WTC11 (cell line): ENCODE data around the gene AGBL5. TPM values are rescaled to one million over a fixed set of nuclear protein-coding genes. Genes with fewer than 3 reads are reported as not detected.

Experiments used
- ATAC-seq: fragments of 200-7000 bp; cut with Tn5 transposase; 2 replicates; pipeline ENCODE4 v1.10.0; 2021; ENCODE audit warnings: mild to moderate bottlenecking, moderate library complexity
- CTCF ChIA-PET: fragments of 300-600 bp; sonication (Branson Sonifier 250); formaldehyde crosslinking; loops from one replicate; lab custom pipeline; 2021; ENCODE audit warnings: antibody characterized with exemption; lab: Charles Lee
- POLR2A ChIA-PET: fragments of 350-600 bp; sonication (Branson Sonifier 250); formaldehyde crosslinking; loops from one replicate; lab custom pipeline; 2021; ENCODE audit warnings: antibody characterized with exemption; lab: Charles Lee
- DNase-seq: peaks from one replicate; pipeline ENCODE4 v3.0.0; 2021; ENCODE audit warnings: low spot score
- H3K27ac Mint-ChIP-seq: 2 replicates; pipeline ENCODE4 v1.8.0; 2021; ENCODE audit warnings: mixed read lengths
- H3K27me3 Mint-ChIP-seq: 2 replicates; pipeline ENCODE4 v1.8.0; 2021; ENCODE audit warnings: low read depth, mild to moderate bottlenecking, moderate library complexity, mixed read lengths
- H3K36me3 Mint-ChIP-seq: 2 replicates; pipeline ENCODE4 v1.8.0; 2021; ENCODE audit warnings: mixed read lengths
- H3K4me1 Mint-ChIP-seq: 2 replicates; pipeline ENCODE4 v1.8.0; 2022; ENCODE audit warnings: mixed read lengths
- H3K4me3 Mint-ChIP-seq: 2 replicates; pipeline ENCODE4 v1.8.0; 2021; ENCODE audit warnings: mild to moderate bottlenecking, moderate library complexity, mixed read lengths
- H3K9me3 Mint-ChIP-seq: 2 replicates; pipeline ENCODE4 v1.8.0; 2021; ENCODE audit warnings: mixed read lengths
- AR ChIP-seq: fragments of 250-450 bp; sonication (Bioruptor Pico); IDR thresholded peaks from 2 replicates; pipeline ENCODE4 v1.9.0; 2021; ENCODE audit warnings: mild to moderate bottlenecking
- ATF6 ChIP-seq: sonication (generic); formaldehyde crosslinking; IDR thresholded peaks from 2 replicates; pipeline ENCODE4 v1.8.1; 2023; ENCODE audit warnings: mild to moderate bottlenecking, missing genetic modification reagents
- CBFB ChIP-seq: sonication (generic); formaldehyde crosslinking; IDR thresholded peaks from 2 replicates; pipeline ENCODE4 v1.8.1; 2022; ENCODE audit warnings: mild to moderate bottlenecking, low read depth, missing genetic modification reagents
- E2F1 ChIP-seq: sonication (generic); formaldehyde crosslinking; IDR thresholded peaks from 2 replicates; pipeline ENCODE4 v1.8.0; 2022; ENCODE audit warnings: mild to moderate bottlenecking, missing genetic modification reagents
- E2F4 ChIP-seq: sonication (generic); formaldehyde crosslinking; IDR thresholded peaks from 2 replicates; pipeline ENCODE4 v1.8.1; 2022; ENCODE audit warnings: low read depth, mild to moderate bottlenecking, moderate library complexity, missing genetic modification reagents, borderline replicate concordance
- E2F5 ChIP-seq: sonication (generic); formaldehyde crosslinking; IDR thresholded peaks from 2 replicates; pipeline ENCODE4 v1.8.1; 2022; ENCODE audit warnings: mild to moderate bottlenecking, moderate library complexity, missing genetic modification reagents
- EMX1 ChIP-seq: fragments of 250-450 bp; sonication (Bioruptor Pico); IDR thresholded peaks from 2 replicates; pipeline ENCODE4 v1.8.0; 2021; ENCODE audit warnings: mild to moderate bottlenecking
- FOXJ3 ChIP-seq: sonication (generic); formaldehyde crosslinking; IDR thresholded peaks from 2 replicates; pipeline ENCODE4 v1.9.0; 2021; ENCODE audit warnings: missing genetic modification reagents, mild to moderate bottlenecking, borderline replicate concordance
- GABPB1 ChIP-seq: sonication (generic); formaldehyde crosslinking; IDR thresholded peaks from 2 replicates; pipeline ENCODE4 v1.8.1; 2023; ENCODE audit warnings: mild to moderate bottlenecking, missing genetic modification reagents
- GRHL2 ChIP-seq: fragments of 250-450 bp; sonication (Bioruptor Pico); IDR thresholded peaks from 2 replicates; pipeline ENCODE4 v1.8.0; 2022; ENCODE audit warnings: mild to moderate bottlenecking, moderate library complexity; ENCODE audit not compliant: insufficient replicate concordance, severe bottlenecking
- GTF2I ChIP-seq: fragments of 250-450 bp; sonication (Bioruptor Pico); conservative IDR thresholded peaks from 2 replicates; pipeline ENCODE4 v1.4.0; 2021; ENCODE audit warnings: mild to moderate bottlenecking
- NFATC4 ChIP-seq: fragments of 250-450 bp; sonication (Bioruptor Pico); IDR thresholded peaks from 2 replicates; pipeline ENCODE4 v1.9.0; 2021; ENCODE audit warnings: mild to moderate bottlenecking
- PRDM15 ChIP-seq: sonication (generic); formaldehyde crosslinking; IDR thresholded peaks from 2 replicates; pipeline ENCODE4 v1.8.0; 2022; ENCODE audit warnings: missing genetic modification reagents
- PRRX2 ChIP-seq: fragments of 250-450 bp; sonication (Bioruptor Pico); IDR thresholded peaks from 2 replicates; pipeline ENCODE4 v1.8.0; 2021; ENCODE audit warnings: mild to moderate bottlenecking
- RORB ChIP-seq: fragments of 250-450 bp; sonication (Bioruptor Pico); IDR thresholded peaks from 2 replicates; pipeline ENCODE4 v1.9.0; 2021; ENCODE audit warnings: mild to moderate bottlenecking
- SMAD4 ChIP-seq: sonication (generic); formaldehyde crosslinking; IDR thresholded peaks from 2 replicates; pipeline ENCODE4 v1.8.0; 2022; ENCODE audit warnings: mild to moderate bottlenecking, missing genetic modification reagents
- USF2 ChIP-seq: sonication (generic); formaldehyde crosslinking; IDR thresholded peaks from 2 replicates; pipeline ENCODE4 v1.8.1; 2023; ENCODE audit warnings: mild to moderate bottlenecking, missing genetic modification reagents, moderate library complexity
- ZBTB21 ChIP-seq: sonication (generic); formaldehyde crosslinking; IDR thresholded peaks from 2 replicates; pipeline ENCODE4 v1.8.1; 2023; ENCODE audit warnings: mild to moderate bottlenecking, missing genetic modification reagents, borderline replicate concordance
- ZBTB43 ChIP-seq: sonication (generic); formaldehyde crosslinking; IDR thresholded peaks from 2 replicates; pipeline ENCODE4 v1.8.1; 2023; ENCODE audit warnings: mild to moderate bottlenecking, missing genetic modification reagents
- ZNF219 ChIP-seq: sonication (generic); formaldehyde crosslinking; IDR thresholded peaks from 2 replicates; pipeline ENCODE4 v1.8.0; 2023; ENCODE audit warnings: missing genetic modification reagents, mild to moderate bottlenecking, borderline replicate concordance
- ZNF263 ChIP-seq: sonication (generic); formaldehyde crosslinking; IDR thresholded peaks from 2 replicates; pipeline ENCODE4 v1.8.1; 2022; ENCODE audit warnings: low read depth, mild to moderate bottlenecking, moderate library complexity, missing genetic modification reagents
- ZNF396 ChIP-seq: fragments of 250-450 bp; sonication (Bioruptor Pico); IDR thresholded peaks from 2 replicates; pipeline ENCODE4 v1.8.0; 2021; ENCODE audit warnings: mild to moderate bottlenecking, moderate library complexity, borderline replicate concordance
- ZNF423 ChIP-seq: fragments of 250-450 bp; sonication (Bioruptor Pico); IDR thresholded peaks from 2 replicates; pipeline ENCODE4 v2.1.2; 2022; ENCODE audit warnings: mild to moderate bottlenecking, moderate library complexity
- total RNA-seq: library from RNA; stranded (reverse); gene quantifications from 3 replicates; pipeline ENCODE4 v1.2.3, GENCODE V29; 2021

Gene AGBL5
- total RNA-seq, 1 experiment from 2014 or later: 43.0 TPM

- ChIA-PET POLR2A (interaction anchor here (0.6 to 4.0 kb wide), 12 partner anchors 10 to 1012 kb away, joined by 3 to 27 read pairs (median 4); partner anchors contain the start of genes KHK, OST4 and TMEM214), CTCF (interaction anchor here (0.6 to 4.4 kb wide), 19 partner anchors 9 to 473 kb away, joined by 3 to 38 read pairs (median 6); partner anchors contain the start of genes KHK and OST4)
- DNase-seq (peak; percentile 95), ATAC-seq (peak; percentile 84)
- Mint-ChIP-seq H3K27ac (peak overlapping the region; percentile 98), H3K4me3 (peak overlapping the region; percentile 93), H3K4me1 (peaks cover 12% of the 10 kb centered on the region), H3K27me3 (peaks cover 10% of the 10 kb centered on the region), H3K36me3 (peaks cover 12% of the 10 kb centered on the region), H3K9me3 (peaks cover 3% of the 10 kb centered on the region; the same call in 1 of the 2 replicates)
- TF ChIP-seq GRHL2 (CRISPR knock-in tag) (no peak), AR (peak; percentile 65; the same call in 1 of the 2 replicates), ATF6 (CRISPR knock-in tag) (no peak), ZNF219 (CRISPR knock-in tag) (no peak), GTF2I (CRISPR knock-in tag) (no peak), ZBTB43 (CRISPR knock-in tag) (0 out of 2 replicates have a peak, but pooled peaks have one; percentile 14), SMAD4 (CRISPR knock-in tag) (no peak), PRRX2 (CRISPR knock-in tag) (no peak; the same call in 1 of the 2 replicates), E2F5 (CRISPR knock-in tag) (no peak), EMX1 (no peak), ZBTB21 (CRISPR knock-in tag) (no peak; the same call in 1 of the 2 replicates), E2F1 (CRISPR knock-in tag) (no peak; the same call in 1 of the 2 replicates), FOXJ3 (CRISPR knock-in tag) (no peak), PRDM15 (no peak), ZNF396 (no peak), RORB (CRISPR knock-in tag) (peak; percentile 97), USF2 (CRISPR knock-in tag) (no peak), E2F4 (no peak), ZNF423 (CRISPR knock-in tag) (no peak), ZNF263 (no peak), GABPB1 (CRISPR knock-in tag) (peak; percentile 21; the same call in 1 of the 2 replicates), CBFB (no peak), NFATC4 (CRISPR knock-in tag) (no peak; the same call in 1 of the 2 replicates)
Observed at GRCh38 chr2:27050281-27050995, 1.0 kb upstream of the AGBL5 start.
